ENCODE results near the gene AP4B1. TPM values are rescaled to one million over a fixed set of nuclear protein-coding genes. Genes with fewer than 3 reads are reported as not detected.

Gene AP4B1
- total RNA-seq (9.8 and 11.4 TPM in 2 replicates), polyA plus RNA-seq (11.1 and 12.0 TPM in 2 replicates)

DNA sequence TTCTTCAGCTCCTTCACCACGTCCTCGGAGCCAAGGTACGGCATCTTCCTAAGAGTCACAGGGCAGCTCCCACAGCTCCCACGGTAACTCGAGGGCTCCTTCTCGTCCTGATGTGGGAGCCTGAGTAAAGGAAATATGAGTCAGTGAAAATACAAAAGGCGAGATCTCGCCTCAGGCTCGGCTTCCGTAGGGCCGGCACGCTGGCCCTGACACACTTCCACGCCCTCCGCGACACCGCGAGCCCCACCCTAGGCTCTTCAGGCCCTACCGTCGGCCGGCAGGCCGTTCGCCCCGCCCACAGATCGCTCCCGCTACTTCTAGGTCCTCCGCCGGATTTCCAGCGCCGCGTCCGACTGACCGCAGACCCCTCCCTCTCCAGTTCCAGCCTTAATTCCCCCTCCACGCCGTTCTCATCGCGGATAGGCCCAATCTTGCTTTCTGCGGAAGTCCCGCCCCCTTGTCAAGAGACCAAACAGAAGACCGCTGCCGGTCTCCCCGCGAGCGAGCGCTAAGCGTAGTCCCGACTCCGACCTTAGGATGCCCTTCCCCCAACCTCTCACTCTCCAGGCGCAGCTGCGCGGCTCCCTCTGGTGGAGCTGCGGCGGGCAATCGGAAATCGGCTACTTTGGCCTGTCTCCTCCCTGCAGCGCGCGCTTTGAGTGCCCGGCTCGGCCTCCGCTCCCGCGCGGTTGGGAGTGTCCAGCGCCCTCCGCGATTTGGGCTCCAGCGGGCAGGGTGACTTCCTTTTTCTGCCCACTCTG is at the start of gene AP4B1, which contains the start of gene DCLRE1B:
TSS of gene AP4B1 (minus strand) at position 126 of the 761 bp plus-strand sequence. CDS start at position 44, 82 bp downstream.
TSS of gene DCLRE1B (plus strand) at position 653 of the 761 bp plus-strand sequence. CDS start 261 bp downstream, outside the sequence.
- DNase-seq (ENCODE audit: low spot score) = peak; percentile 100
- peaks cover 7% of the 10 kb centered on the region for H3K4me1 ChIP-seq (ENCODE audit: insufficient read depth)
- H3K9me2 ChIP-seq (replicated peaks; ENCODE audit: insufficient read depth) = no peaks in the 10 kb centered on the region
- no peaks in the 10 kb centered on the region for H3K9me3 ChIP-seq (ENCODE audit: low read depth)
- WGBS (ENCODE audit: low lambda C conversion rate, missing lambda C conversion rate) = 2% methylated on average over 64 of the region's 67 CpGs
- H3K4me3 ChIP-seq = peak within 1 kb of the TSS; percentile 53
- TF ChIP-seq EZH2phosphoT487 (IDR thresholded peaks at IDR 0.05; ENCODE audit: low read depth, severe bottlenecking, unreplicated experiment) = no peak
- TF ChIP-seq, protein P1, sequence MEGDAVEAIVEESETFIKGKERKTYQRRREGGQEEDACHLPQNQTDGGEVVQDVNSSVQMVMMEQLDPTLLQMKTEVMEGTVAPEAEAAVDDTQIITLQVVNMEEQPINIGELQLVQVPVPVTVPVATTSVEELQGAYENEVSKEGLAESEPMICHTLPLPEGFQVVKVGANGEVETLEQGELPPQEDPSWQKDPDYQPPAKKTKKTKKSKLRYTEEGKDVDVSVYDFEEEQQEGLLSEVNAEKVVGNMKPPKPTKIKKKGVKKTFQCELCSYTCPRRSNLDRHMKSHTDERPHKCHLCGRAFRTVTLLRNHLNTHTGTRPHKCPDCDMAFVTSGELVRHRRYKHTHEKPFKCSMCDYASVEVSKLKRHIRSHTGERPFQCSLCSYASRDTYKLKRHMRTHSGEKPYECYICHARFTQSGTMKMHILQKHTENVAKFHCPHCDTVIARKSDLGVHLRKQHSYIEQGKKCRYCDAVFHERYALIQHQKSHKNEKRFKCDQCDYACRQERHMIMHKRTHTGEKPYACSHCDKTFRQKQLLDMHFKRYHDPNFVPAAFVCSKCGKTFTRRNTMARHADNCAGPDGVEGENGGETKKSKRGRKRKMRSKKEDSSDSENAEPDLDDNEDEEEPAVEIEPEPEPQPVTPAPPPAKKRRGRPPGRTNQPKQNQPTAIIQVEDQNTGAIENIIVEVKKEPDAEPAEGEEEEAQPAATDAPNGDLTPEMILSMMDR (IDR thresholded peaks at IDR 0.05; ENCODE audit: poor library complexity) = peak; percentile 55
- peak within 1 kb of the TSS; percentile 81 for H2AFZ ChIP-seq
- peaks cover 18% of the 10 kb centered on the region for H3K79me2 ChIP-seq
- no peaks in the 10 kb centered on the region for H3K36me3 ChIP-seq (replicated peaks; ENCODE audit: insufficient read depth, low read depth)
- no peaks in the 10 kb centered on the region for H3K27me3 ChIP-seq
- peak within 1 kb of the TSS; percentile 85 for H3K4me2 ChIP-seq
- H4K20me1 ChIP-seq (ENCODE audit: insufficient read depth, poor library complexity, severe bottlenecking) = no peaks in the 10 kb centered on the region
- peak within 1 kb of the TSS; percentile 84 for H3K27ac ChIP-seq

DNA sequence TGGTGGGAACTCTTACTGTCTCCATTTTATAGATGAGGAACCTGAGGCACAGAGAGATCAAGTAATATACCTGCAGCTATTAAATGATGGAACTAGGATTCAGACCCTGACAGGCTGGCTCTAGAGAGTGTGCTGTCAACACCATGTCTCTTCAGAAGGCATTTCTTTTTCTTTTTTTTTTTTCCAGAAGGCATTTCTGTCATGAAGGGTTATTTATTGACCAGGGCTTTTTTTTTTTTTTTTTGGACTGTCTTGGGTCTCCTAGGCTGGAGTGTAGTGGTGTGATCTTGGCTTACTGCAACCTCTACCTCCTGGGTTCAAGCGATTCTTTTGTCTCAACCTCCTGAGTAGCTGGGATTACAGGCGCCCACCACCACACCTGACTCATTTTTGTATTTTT is 47.1 kb upstream of the AP4B1 start:
- H3K4me2 ChIP-seq = no peak overlapping the region
- H3K4me1 ChIP-seq (ENCODE audit: insufficient read depth) = peaks cover 22% of the 10 kb centered on the region
- no peaks in the 10 kb centered on the region for H3K36me3 ChIP-seq (replicated peaks; ENCODE audit: insufficient read depth, low read depth)
- H3K79me2 ChIP-seq = peaks cover 55% of the 10 kb centered on the region
- no peak overlapping the region for H3K4me3 ChIP-seq
- DNase-seq (ENCODE audit: low spot score) = no peak
- H3K9me3 ChIP-seq (ENCODE audit: low read depth) = no peaks in the 10 kb centered on the region
- 100% methylated on average over 2 of the region's 2 CpGs for WGBS (ENCODE audit: low lambda C conversion rate, missing lambda C conversion rate)
- no peaks in the 10 kb centered on the region for H3K9me2 ChIP-seq (replicated peaks; ENCODE audit: insufficient read depth)
- no peak overlapping the region for H2AFZ ChIP-seq
- no peak for TF ChIP-seq EZH2phosphoT487 (IDR thresholded peaks at IDR 0.05; ENCODE audit: low read depth, severe bottlenecking, unreplicated experiment)
- TF ChIP-seq, protein P1 (IDR thresholded peaks at IDR 0.05; ENCODE audit: poor library complexity) = no peak
- TF ChIP-seq EZH2 (IDR thresholded peaks at IDR 0.05; ENCODE audit: borderline replicate concordance) = no peak
- no peaks in the 10 kb centered on the region for H3K27me3 ChIP-seq
- H4K20me1 ChIP-seq (ENCODE audit: insufficient read depth, poor library complexity, severe bottlenecking) = peaks cover 4% of the 10 kb centered on the region
- H3K27ac ChIP-seq = no peak overlapping the region

DNA sequence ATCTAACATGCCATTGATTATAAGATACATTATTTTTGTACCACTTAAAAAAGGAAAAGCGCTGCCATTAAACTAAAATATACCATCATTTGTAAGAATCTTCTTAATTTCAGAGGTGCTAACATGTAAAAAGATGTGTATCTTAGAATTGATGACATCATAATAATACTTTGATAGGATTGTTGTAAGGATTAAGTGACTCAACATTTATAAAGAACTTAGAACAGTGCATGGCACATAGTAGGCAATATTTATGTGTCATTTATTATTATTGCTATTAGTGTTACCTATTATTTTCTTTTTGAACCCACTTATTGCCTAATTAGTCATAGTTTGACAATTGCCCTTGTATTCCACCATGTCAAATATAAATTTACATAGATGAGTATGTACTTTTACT is 46.3 kb upstream of the AP4B1 start:
- no peaks in the 10 kb centered on the region for H3K36me3 ChIP-seq (replicated peaks; ENCODE audit: insufficient read depth, low read depth)
- no peak overlapping the region for H3K27ac ChIP-seq
- H3K4me2 ChIP-seq = no peak overlapping the region
- no peaks in the 10 kb centered on the region for H3K9me2 ChIP-seq (replicated peaks; ENCODE audit: insufficient read depth)
- DNase-seq (ENCODE audit: low spot score) = no peak
- TF ChIP-seq EZH2phosphoT487 (IDR thresholded peaks at IDR 0.05; ENCODE audit: low read depth, severe bottlenecking, unreplicated experiment) (no peak), EZH2 (IDR thresholded peaks at IDR 0.05; ENCODE audit: borderline replicate concordance) (no peak)
- TF ChIP-seq, protein P1 (IDR thresholded peaks at IDR 0.05; ENCODE audit: poor library complexity) = no peak
- peaks cover 63% of the 10 kb centered on the region for H3K79me2 ChIP-seq
- H3K4me1 ChIP-seq (ENCODE audit: insufficient read depth) = peaks cover 30% of the 10 kb centered on the region
- H2AFZ ChIP-seq = no peak overlapping the region
- WGBS (ENCODE audit: low lambda C conversion rate, missing lambda C conversion rate) = 95% methylated on average over 1 of the region's 1 CpG
- no peaks in the 10 kb centered on the region for H3K27me3 ChIP-seq
- no peaks in the 10 kb centered on the region for H3K9me3 ChIP-seq (ENCODE audit: low read depth)
- H3K4me3 ChIP-seq = no peak overlapping the region
- H4K20me1 ChIP-seq (ENCODE audit: insufficient read depth, poor library complexity, severe bottlenecking) = peaks cover 11% of the 10 kb centered on the region
